Fibroblast of gingiva (primary cell): Measurements from ENCODE around the gene TMEM151B.
"Not testable (repeated sequence)": the region's sequence is repeated elsewhere in the genome, so short reads cannot be mapped to it uniquely, and the experiment has no call there.

Experiments
- DNase-seq: peaks from one replicate; pipeline ENCODE4 v3.0.0-alpha.2; 2011; ENCODE audit warnings: low read depth

The TMEM151B gene

DNA sequence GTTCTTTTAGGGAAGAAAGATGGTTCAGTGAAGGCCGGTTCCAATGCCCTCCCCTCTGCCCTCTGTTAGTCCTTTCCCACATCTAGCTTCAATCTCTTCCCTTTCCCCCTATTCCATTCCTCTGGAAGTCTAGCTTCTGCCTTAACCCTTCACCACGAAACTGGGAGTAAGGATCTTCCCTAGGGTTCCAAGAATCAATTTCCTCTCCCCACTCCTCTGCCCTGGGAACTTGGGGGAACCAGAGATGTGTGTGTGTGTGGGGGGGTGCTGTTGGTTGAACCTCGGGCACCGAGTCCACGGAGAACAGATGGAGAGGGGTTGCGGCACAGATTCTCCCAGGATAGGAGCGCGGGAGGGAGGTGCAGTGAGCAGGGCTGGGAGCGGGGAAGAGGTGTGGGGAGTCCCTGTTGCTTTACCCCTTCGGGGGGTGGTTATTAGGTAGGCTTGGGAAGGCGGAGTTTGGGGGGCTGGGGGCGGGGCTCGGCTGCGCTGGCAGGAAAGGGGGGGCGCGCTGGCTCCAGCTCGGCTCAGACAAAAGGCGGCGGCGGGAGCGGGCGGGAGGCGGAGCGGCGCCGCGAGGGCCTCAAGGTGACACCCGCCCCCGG lies at the start of gene TMEM151B:
Gene TMEM151B (plus strand): TSS at position 530 of the 605 bp plus-strand sequence. CDS start 293 bp downstream, outside the sequence.
- DNase-seq = no peak

DNA sequence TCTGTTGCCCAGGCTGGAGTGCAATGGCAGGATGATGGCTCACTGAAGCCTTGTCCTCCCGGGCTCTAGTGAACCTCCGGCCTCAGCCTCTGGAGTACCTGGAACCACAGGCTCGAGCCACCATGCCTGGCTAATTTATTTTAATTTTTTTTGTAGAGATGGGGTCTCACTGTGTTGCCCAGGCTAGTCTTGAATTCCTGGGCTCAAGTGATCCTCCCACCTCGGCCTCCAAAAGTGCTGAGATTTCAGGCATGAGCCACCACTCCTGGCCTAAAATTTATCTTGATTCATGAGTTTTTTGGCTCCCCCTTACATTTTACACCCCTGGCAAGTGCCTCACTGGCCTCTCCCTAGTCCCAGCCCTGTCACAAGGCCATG lies 49.3 kb upstream of the TMEM151B start:
- DNase-seq = no peak

DNA sequence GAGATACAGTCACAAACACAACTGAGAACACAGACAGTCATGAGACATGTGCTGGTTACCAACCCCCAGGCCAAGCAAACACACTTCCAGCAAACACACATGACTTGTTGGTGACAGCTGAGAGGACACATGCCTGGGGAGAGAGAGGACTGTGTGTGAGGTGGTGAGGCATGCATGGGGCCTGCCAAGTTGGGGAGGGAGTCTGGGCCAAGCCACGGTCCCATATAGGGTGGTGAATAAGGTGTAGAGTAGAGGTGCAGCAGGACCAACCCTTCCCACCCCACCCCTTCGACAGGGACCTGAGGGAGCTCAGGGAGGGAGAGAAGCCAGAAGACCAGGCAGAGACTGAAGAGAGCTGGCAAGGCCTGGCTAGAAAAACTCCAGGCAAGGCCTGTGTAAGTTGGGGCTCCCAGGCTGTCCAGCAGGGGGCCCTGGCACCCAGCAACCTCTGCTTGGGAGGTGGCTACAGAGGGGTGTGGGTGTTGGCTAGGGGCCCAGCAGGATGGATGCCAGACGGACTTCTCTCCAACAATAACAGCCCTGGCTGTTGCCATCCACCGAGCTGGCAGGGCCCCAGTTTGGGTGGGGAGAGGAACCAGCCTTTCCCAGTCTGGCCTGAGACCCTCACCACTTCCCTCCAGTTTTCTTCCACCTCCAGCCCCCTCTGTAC lies 48.8 kb upstream of the TMEM151B start:
- DNase-seq = peak; percentile 83

DNA sequence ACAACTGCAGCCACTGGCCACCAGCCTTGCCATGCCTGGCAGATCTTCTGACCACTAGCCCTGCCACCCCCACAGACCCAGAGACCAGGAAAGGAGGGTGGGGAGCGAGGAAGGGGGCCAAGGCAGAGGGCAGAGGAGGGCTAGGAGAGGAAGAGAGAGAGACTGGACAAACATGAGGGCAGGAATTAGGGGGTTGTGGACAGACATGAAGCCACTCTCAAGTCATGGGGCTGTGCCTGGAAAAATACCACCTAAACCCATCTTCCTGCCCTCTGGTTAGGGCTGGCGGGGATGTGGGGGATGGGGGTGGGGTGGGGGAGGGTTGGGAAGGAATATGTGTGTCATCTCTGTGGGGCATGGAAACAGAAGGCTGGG lies 48.3 kb upstream of the TMEM151B start:
- no peak for DNase-seq

DNA sequence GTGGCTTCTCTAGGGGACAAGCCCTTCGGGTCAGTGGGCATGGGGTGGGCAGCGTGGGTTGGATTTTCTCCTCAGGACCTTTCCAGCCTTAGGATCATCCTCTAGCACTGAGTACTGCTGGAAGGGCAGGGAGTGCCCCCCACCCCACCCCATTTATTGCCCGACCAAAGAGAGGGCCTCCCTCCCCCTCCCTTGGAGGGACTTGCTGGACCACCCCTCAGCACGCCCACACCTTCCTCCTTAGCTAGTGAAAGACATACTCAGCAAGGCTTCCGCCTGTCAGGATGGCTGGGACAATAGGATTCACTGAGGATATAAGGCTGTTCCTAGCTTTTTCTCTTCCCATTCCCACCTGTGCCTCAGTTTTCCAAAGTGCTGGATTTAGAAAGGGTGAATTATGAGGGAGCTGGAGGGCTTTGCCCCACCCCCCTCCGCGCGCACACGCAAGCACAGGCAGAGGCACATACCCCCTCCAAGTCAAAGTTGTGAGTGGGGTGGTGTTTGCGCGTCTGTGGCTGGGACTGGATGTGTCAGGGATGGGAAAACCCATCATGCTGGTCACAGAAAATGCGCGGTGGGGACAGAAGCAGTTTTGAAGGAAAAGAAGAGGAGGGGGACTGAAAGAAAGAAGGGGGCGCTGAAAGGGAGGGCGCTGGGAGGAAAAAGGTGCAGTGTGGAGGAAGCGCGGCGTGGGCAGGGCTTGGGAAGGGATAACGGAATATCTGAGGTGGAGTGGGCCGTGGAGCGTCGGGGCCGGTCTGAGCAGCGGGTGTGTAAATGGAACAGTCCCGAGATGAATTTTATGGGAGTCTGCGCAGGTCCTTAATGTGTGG lies 47.5 kb upstream of the TMEM151B start:
- no peak for DNase-seq

DNA sequence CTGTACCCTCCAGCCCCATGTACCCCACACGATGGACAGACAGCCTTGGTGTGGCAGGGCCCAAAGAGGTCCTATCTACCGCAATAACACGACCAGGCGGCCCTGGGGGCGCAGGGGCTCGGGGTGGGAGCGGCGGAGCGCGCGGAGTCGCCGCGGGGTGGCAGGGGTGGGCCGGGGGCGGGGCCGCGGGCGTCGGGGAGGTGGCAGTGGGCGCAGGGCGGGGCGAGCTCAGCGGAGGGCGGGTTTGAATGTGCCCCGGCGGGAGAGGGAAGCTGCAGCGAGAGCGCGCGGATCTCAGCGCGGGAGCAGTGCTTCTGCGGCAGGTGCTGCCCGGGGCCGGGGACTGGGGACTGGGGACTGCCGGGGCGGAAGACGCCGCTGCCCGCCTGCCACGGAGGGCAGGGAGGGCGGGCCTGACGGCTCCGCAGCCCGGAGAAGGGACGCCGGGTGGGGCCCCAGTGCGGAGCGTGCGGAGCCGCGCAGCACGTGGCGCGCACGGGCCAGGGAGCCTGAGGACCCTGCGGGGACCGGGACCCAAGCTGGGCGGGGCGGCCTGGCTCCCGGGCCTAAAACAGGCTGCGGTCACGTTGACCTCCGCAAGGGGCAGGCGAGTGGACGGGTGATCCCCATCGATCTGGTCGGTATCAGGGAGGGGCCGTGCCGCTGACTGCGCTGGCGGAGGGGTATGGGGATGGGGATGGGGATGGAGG lies 46.8 kb upstream of the TMEM151B start, which contains the start of gene SLC29A1:
Gene SLC29A1 (plus strand): TSS at position 277 of the 710 bp plus-strand sequence. CDS start 3,719 bp downstream, outside the sequence.
- peak; percentile 29 for DNase-seq

DNA sequence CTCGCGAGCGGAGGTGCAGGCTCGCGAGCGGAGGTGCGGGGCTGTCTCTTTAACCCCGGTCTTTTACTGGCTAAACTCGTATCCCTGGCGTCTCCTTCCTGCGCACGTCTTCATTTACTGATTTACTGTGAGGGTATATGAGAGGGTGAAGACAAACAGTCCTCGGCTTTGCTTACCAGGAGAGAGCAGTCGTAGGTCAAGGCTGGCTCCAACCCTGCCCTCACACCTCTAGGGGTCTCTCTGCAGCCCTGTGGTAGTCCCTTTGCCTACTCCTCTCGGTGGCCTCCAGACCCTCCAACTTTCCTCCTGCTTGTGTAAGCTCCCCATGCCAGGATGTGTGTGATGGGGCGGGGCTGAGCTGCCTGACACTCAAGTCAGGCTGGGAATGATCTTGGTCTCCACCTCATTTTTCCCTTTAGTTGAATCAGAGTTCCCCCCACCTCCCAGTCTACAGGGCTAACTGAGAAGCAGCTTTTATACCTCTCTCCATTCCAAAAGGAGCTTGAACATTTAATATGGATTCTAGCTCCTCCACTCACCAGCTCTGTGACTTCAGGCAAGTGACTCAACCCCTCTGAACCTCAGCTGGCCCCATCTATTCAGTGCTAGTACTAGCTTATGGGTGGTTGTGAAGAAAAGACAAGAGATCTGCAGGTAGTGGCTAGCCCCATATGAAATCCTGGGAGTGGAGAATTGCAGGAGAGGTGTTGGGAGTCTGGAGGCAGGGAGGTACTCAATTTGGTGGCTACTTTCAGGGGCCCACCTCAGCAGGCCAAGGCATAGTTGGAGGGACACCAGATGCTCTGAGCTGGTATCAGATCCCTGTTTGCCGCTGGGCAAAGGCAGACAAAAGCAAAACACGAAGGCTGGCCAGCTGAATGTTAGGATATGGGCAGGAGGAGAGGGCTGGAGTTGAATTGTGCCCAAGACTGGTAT lies 46.0 kb upstream of the TMEM151B start:
- DNase-seq = no peak

DNA sequence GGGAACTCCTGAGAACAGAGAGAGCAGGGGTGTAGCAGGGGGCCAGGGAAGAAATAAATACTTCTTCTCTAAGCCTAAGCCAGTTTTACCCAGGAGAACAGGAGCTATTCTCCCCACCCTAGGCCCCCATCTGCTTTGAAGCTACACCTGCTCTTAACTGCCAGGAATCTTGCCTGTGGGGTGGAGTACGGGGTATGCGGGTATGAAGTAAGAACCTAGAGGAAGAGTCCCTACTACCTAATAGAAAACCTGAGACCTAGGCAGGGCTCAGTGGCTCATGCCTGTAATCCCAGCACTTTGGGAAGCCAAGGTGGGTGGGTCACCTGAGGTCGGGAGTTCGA lies 45.3 kb upstream of the TMEM151B start:
- DNase-seq = no peak

DNA sequence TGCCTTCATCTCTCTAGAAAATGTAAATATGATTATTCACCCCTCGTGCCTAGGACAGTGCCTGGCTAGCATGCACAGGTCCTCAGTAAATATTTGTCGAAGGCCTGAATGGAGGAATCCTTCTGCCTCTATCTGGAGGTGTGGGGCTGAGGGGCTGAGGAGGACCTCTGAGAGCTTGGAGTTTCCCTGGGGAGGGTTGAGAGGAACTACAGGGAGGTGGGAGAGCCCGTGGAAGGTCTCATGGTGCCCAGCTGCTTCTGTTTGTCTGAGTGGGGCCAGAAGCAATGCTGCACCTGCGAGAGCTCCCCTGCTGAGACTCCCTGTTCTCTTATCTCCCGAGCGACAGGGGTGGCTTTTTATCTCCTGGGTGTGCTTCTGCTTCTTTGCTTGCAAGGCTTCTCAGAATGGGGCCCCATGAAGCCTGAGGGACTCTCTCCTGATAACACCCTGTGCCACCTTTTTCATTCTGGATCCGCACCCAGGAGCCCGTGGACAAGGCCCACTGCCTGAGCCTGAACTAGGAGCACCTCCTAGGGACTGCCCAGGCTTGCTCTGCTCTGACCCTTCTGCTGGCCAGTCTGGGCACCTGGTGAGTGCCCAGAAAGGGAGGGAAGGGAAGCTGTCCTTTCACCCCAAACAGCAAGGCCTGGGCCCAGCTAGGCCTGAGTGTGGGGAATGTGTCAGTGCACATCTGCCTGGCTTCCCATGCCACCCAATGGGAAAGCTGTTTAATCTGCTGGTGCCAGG lies 44.5 kb upstream of the TMEM151B start:
- DNase-seq = no peak

DNA sequence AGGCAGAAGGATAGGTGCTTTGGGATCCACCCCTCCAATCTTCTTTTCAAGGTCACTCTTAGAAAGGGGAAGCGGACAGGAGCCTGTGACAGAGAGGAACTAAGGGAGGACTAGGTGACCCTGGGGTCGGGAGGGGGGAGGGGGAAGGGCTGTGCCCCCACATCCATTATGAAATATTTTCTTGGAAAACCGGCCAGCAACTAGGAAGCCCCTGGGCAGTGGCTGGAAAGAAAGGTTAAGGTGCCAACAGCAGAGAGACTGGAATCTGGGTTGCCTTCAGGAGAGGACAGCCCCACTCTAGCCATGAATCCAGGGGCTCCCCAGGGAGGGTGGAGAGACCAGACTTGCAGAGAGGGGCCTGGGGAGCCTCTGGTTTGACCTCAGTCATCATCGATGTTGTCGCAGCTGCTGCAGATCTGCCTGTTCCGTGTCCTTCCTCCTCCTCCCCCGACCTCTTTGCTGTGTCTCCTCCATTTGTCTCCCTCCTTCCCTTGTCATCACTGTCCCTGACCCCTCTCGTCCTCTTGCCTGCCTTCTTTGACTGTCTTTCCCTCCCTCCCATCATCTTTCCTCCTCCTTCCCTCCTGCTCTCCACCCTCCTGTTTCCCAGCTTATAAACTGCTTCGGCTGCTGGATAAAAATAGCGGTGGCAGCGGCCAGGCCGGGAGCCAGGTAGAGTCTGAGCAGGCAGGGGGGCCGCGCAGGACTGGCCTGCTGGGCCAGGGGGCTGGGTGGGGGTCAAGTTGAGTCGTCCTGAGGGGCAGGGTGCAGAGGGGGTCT lies 43.7 kb upstream of the TMEM151B start:
- DNase-seq = no peak

DNA sequence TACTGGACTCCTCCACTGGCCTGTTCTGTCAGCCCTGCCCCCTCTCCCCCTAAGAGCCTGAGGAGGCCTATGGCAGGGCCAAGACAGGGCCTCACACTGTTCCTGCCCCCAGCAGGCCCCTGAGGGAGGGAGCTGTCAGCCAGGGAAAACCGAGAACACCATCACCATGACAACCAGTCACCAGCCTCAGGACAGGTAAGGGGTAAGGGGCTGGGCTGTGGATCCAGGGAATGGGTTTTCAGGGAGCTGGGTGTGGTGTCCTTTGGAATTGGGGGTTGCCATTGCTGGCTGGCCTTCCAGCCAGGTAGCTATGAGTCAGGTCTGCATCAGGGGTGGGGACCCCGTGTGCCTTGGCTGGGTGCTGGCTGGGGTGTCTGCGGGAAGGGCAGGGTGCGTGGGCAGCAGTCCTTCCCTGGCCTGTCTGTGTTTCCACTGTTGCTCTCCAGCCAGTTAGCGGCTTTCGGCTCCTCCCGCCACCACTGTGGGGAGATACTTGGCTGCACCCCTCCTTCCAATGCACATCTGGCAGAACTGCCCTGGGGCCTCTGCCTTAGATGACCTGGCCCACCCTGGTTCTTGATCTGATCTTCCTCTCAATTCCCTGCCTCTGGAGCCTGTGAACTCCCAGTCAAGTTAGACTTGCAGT lies 43.0 kb upstream of the TMEM151B start:
- no peak for DNase-seq

DNA sequence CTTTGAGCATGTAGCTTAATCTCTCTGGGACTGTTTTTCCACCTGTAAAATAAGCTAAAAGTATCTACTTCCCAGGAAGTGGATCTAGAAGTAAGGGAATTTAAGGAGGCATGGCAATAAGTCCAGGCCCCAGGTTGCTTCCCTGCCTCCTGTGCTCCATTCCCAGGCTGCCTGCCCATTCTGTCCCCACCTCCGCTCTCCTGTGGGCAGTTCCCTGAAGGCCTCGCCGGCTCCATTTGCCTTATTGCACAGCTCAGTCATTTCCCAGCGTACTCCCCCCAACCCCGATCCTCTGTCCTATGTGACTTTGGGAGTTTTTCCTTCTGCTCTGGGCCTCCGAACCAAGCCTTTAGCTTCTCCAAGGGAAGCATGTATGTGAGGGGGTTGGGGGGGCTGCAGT lies 42.2 kb upstream of the TMEM151B start:
- no peak for DNase-seq

DNA sequence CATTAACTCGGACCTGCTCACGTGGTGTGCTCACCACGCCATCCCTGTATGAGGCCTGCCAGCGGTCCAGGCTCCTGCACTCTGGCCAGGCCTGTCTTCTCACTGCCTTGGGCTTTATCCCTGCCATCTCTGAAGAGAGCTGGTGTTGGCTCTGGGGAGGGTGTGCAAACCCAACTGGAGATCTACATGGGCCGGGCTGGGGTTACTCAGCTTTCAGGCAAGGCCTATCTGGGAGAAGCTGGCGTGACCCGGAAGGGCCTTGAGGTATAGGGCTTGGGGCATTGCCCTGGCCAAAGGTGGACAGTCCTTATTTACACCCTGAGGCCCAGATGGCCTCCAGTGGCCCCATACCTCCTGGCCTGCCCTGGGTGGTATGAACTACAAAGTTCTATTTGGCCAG lies 41.8 kb upstream of the TMEM151B start:
- no peak for DNase-seq

DNA sequence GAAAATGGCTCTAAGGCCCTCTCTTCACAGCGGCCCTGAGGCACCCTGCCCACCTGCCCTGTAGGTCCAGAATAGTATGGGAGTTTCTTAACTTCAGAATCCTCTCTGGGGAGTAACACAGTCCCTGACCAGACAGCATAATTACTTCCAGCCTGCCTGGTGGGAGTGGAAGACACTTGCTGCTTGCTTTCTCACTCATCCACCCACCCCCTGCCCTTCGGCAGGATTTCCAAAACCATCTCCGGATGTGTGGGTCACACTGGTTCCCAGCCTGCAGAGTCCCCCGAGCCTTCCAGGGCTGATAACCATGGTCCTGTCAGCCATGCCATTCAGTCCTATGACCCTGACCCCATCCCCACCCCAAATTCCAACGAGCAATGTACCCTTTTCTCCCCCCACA lies 41.4 kb upstream of the TMEM151B start:
- peak; percentile 37 for DNase-seq

DNA sequence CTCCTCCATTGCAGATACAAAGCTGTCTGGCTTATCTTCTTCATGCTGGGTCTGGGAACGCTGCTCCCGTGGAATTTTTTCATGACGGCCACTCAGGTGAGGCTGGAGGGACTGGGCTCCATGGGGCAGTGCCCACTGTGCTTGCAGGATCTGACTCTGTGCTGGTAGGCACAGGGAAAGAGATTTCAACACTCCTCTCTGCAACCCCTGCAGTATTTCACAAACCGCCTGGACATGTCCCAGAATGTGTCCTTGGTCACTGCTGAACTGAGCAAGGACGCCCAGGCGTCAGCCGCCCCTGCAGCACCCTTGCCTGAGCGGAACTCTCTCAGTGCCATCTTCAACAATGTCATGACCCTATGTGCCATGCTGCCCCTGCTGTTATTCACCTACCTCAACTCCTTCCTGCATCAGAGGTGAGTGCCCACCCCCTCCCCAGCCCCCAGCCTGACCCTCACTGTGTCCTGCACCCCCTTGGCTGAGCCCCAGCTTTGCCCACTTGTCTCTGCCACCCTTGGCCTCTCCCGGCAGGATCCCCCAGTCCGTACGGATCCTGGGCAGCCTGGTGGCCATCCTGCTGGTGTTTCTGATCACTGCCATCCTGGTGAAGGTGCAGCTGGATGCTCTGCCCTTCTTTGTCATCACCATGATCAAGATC lies 40.7 kb upstream of the TMEM151B start:
- peak; percentile 44 for DNase-seq

DNA sequence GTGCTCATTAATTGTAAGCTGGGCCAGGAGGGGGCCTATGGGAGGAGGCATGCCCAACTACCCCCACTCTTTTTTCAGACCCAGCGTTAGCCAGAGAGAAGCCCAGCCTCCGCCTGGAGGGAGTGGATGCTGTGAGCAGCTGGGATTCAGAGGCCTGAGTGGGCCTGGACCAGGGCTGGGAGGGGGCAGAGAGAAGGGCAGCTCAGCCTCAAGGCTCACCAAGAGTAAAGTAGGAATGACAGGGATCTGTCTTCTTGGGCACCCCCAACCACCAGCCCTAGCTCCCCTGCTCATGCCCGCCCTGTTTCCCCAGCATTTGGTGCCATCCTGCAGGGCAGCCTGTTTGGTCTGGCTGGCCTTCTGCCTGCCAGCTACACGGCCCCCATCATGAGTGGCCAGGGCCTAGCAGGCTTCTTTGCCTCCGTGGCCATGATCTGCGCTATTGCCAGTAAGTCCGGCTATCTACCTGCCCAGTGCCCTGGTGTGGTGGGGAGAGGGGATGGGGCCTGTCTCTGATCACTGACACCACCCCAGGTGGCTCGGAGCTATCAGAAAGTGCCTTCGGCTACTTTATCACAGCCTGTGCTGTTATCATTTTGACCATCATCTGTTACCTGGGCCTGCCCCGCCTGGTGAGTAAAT lies 40.1 kb upstream of the TMEM151B start:
- DNase-seq = no peak

DNA sequence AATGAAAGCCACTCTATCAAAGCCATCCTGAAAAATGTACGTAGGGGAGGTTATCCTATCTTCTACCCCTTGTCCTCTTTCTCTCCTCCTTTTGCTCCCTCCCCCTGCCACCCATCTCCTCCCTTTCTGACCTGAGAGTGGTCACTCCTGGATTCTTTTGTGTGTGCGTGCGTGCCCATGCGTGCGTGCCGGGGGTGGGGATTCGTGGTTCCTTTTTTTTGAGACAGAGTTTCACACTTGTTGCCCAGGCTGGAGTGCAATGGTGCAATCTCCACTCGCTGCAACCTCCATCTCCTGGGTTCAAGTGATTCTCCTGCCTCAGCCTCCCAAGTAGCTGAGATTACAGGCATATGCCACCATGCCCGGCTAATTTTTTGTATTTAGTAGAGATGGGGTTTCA lies 38.8 kb upstream of the TMEM151B start:
- not testable (repeated sequence) for DNase-seq
